GM12878 (cell line): ENCODE data around the gene IFT122. TPM values are rescaled to one million over a fixed set of nuclear protein-coding genes. Genes with fewer than 3 reads are reported as not detected.

ENCODE experiments used
- ATAC-seq: fragments of 200-7000 bp; cut with Tn5 transposase; 3 replicates; pipeline ENCODE4 v1.9.1; 2020; ENCODE audit warnings: mild to moderate bottlenecking, moderate library complexity
- BruUV-seq: library from RNA; stranded (reverse); fragments of 400-500 nt; replicated peaks from 2 replicates; lab custom pipeline; 2021; lab: Mats Ljungman, UMichigan
- CTCF ChIA-PET: fragments of 300-600 bp; sonication (Branson Sonifier 250); formaldehyde crosslinking; extraction: SDS; loops from one replicate; lab custom pipeline; 2021; ENCODE audit warnings: inconsistent platforms; lab: Yijun Ruan, JAX
- POLR2A ChIA-PET: fragments of 350-600 bp; formaldehyde crosslinking; extraction: SDS; loops from one replicate; lab custom pipeline; 2021; ENCODE audit warnings: inconsistent platforms; lab: Charles Lee
- RAD21 ChIA-PET: fragments of 300-600 bp; sonication (Branson Sonifier 250); formaldehyde crosslinking; loops from one replicate; lab custom pipeline; 2023; ENCODE audit warnings: antibody characterized with exemption; ENCODE audit not compliant: unreplicated experiment; lab: Charles Lee
- SMC1A ChIA-PET: fragments of 300-600 bp; sonication (Branson Sonifier 250); formaldehyde crosslinking; loops from one replicate; lab custom pipeline; 2023; ENCODE audit not compliant: unreplicated experiment, uncharacterized antibody; lab: Charles Lee
- DNase-seq: peaks from one replicate; pipeline ENCODE4 v3.0.0-alpha.2; 2011; ENCODE audit warnings: low read depth, low spot score
- FAIRE-seq: peaks from 3 replicates; lab custom pipeline; 2011; peaks lifted over from hg19 to GRCh38; lab: Jason Lieb, UNC
- H2AFZ ChIP-seq: 2 replicates; pipeline ENCODE4 v1.6.0; 2011; ENCODE audit warnings: low read depth, low read length, control low read depth; ENCODE audit not compliant: control insufficient read depth
- H3K27ac ChIP-seq: 2 replicates; pipeline ENCODE4 v1.5.1; 2011; ENCODE audit warnings: control low read depth; ENCODE audit not compliant: control insufficient read depth, insufficient read depth
- H3K27me3 ChIP-seq, 2 experiments: replicated peaks in 1 of 2; 2 replicates each; pipeline versions ENCODE4 v1.6.0 to v1.6.1; 2011; ENCODE audit warnings: low read length in 1 of 2; ENCODE audit not compliant: control insufficient read depth in 2 of 2, insufficient read depth in 2 of 2
- H3K36me3 ChIP-seq, 2 experiments: 2 replicates each; pipeline ENCODE4 v1.5.1; 2011; ENCODE audit warnings: low read length in 1 of 2; ENCODE audit not compliant: control insufficient read depth in 2 of 2, insufficient read depth in 2 of 2
- H3K4me1 ChIP-seq: 2 replicates; pipeline ENCODE4 v1.6.1; 2011; ENCODE audit warnings: mild to moderate bottlenecking, low read length, moderate library complexity, mixed read lengths; ENCODE audit not compliant: control insufficient read depth, insufficient read depth
- H3K4me2 ChIP-seq: 2 replicates; pipeline ENCODE4 v1.6.0; 2011; ENCODE audit warnings: control low read depth; ENCODE audit not compliant: control insufficient read depth, insufficient read depth
- H3K4me3 ChIP-seq: fragments of 200-600 bp; sonication (generic); 2 replicates; pipeline ENCODE4 v1.5.1; 2016
- H3K79me2 ChIP-seq: 2 replicates; pipeline ENCODE4 v1.6.0; 2011; ENCODE audit warnings: low read length; ENCODE audit not compliant: control insufficient read depth, insufficient read depth
- H3K9ac ChIP-seq: 2 replicates; pipeline ENCODE4 v1.8.0; 2011; ENCODE audit warnings: low read length, control low read depth, mixed read lengths; ENCODE audit not compliant: control insufficient read depth, insufficient read depth
- H3K9me3 ChIP-seq: replicated peaks from 3 replicates; pipeline ENCODE4 v1.5.1; 2011; ENCODE audit warnings: mild to moderate bottlenecking, low read length; ENCODE audit not compliant: control insufficient read depth, insufficient read depth
- H4K20me1 ChIP-seq: 2 replicates; pipeline ENCODE4 v1.6.0; 2011; ENCODE audit not compliant: control insufficient read depth, insufficient read depth
- CBX3 ChIP-seq: fragments of 200-600 bp; sonication (generic); IDR thresholded peaks from 2 replicates; pipeline ENCODE4 v1.6.1; 2016; ENCODE audit warnings: low read depth, borderline replicate concordance
- CHD1 ChIP-seq: IDR thresholded peaks from 2 replicates; pipeline ENCODE4 v1.6.1; 2012; ENCODE audit warnings: low read depth, low read length, improper control_type of control experiment
- CHD4 ChIP-seq: fragments of 200-600 bp; sonication (generic); IDR thresholded peaks from 2 replicates; pipeline ENCODE4 v1.6.1; 2016; ENCODE audit warnings: mild to moderate bottlenecking
- CREM ChIP-seq: IDR thresholded peaks from 2 replicates; pipeline ENCODE4 v1.6.1; 2014; ENCODE audit warnings: antibody characterized with exemption, low read depth
- HCFC1 ChIP-seq: fragments of 150-350 bp; IDR thresholded peaks from 2 replicates; pipeline ENCODE4 v1.6.1; 2014; ENCODE audit warnings: low read length
- HDAC6 ChIP-seq: fragments of 200-600 bp; sonication (generic); IDR thresholded peaks from one replicate; pipeline ENCODE4 v1.8.0; 2017; ENCODE audit warnings: antibody characterized with exemption; ENCODE audit not compliant: unreplicated experiment
- IRF4 ChIP-seq: IDR thresholded peaks from 2 replicates; pipeline ENCODE4 v1.6.1; 2011; ENCODE audit warnings: low read depth, low read length
- MTA3 ChIP-seq: IDR thresholded peaks from 2 replicates; pipeline ENCODE4 v1.6.1; 2012; ENCODE audit warnings: low read length, inconsistent platforms, borderline replicate concordance
- NRF1 ChIP-seq: conservative IDR thresholded peaks from 2 replicates; pipeline ENCODE4 v1.6.1; 2011; ENCODE audit warnings: mild to moderate bottlenecking, low read depth, low read length, improper control_type of control experiment
- POU2F2 ChIP-seq: IDR thresholded peaks from 3 replicates; pipeline ENCODE4 v1.6.1; 2011; ENCODE audit warnings: low read depth, mild to moderate bottlenecking, low read length, borderline replicate concordance
- RBBP5 ChIP-seq: fragments of 200-600 bp; sonication (generic); conservative IDR thresholded peaks from 2 replicates; pipeline ENCODE4 v1.6.1; 2016
- STAT1 ChIP-seq: fragments of 450-650 bp; conservative IDR thresholded peaks from 2 replicates; pipeline ENCODE4 v1.6.1; 2014; ENCODE audit warnings: antibody characterized with exemption, mild to moderate bottlenecking
- ZSCAN29 ChIP-seq: fragments of 450-650 bp; IDR thresholded peaks from 2 replicates; pipeline ENCODE4 v1.6.1; 2017; ENCODE audit warnings: mild to moderate bottlenecking, moderate library complexity
- WGBS: methylation state at CpG from one replicate; pipeline ENCODE4 v1.1.6; 2016; ENCODE audit warnings: low lambda C conversion rate; ENCODE audit not compliant: insufficient replicate concordance, insufficient coverage; ENCODE audit errors: missing lambda C conversion rate; 5-methylcytosine and 5-hydroxymethylcytosine counted together
- in situ Hi-C: fragments of 300-500 bp; cut with MboI; formaldehyde crosslinking; loops from 9 replicates; pipeline ENCODE4 v1.14.3; 2018; ENCODE audit warnings: mixed read lengths
- intact Hi-C: fragments of 100-400 bp; cut with micrococcal nuclease; formaldehyde crosslinking; loops from one replicate; pipeline ENCODE4 v1.14.2; 2022; ENCODE audit not compliant: unreplicated experiment
- polyA plus RNA-seq, 11 experiments: library from polyadenylated mRNA; depleted of rRNA in 4 of 11; unstranded in 6 of 11; stranded (reverse) in 5 of 11; fragments of >200 nt; fragmentation: Nextera tagmentation in 4 of 11; fragmentation: Illumina TruSeq in 1 of 11; extraction: Ambion mirVana in 4 of 11; extraction: Trizol in 1 of 11; gene quantifications; 1 replicate in 1 of 11; 2 replicates in 10 of 11; pipeline versions ENCODE4 v1.2.1 to v1.2.3, GENCODE V29; 2011 to 2016; ENCODE audit warnings: inconsistent platforms in 2 of 11, missing spikeins in 2 of 11, low read depth in 1 of 11
- total RNA-seq, 4 experiments: library from RNA; depleted of rRNA in 3 of 4; stranded (reverse); fragments of >200 nt in 3 of 4; fragmentation: Illumina TruSeq in 1 of 4; extraction: Trizol in 1 of 4; gene quantifications; 2 replicates each; pipeline versions ENCODE4 v1.2.1 to v1.2.3, GENCODE V29; 2013 to 2021
- TF ChIP-seq, protein P1 (sequence below): fragments of 450-650 bp; formaldehyde crosslinking; IDR thresholded peaks from 2 replicates; pipeline ENCODE4 v1.5.0; 2022; ENCODE audit warnings: mild to moderate bottlenecking, missing genetic modification characterization
- TF ChIP-seq, protein P2 (sequence below): fragments of 450-650 bp; IDR thresholded peaks from 2 replicates; pipeline ENCODE4 v1.6.1; 2017; ENCODE audit warnings: mild to moderate bottlenecking, moderate library complexity
- TF ChIP-seq, protein P3 (sequence below): IDR thresholded peaks from 2 replicates; pipeline ENCODE4 v1.6.1; 2012; ENCODE audit warnings: mild to moderate bottlenecking, low read depth, low read length

IFT122 gene
- total and polyA plus RNA-seq, 10 of the 15 experiments (the other 5 are each of a cell fraction or from before 2014, with no cell fraction given), result 1.8 to 19.2 (median 8.4) TPM

GRCh38 chr3:129530251-129530791 is 90.3 kb downstream of the IFT122 start:
- H3K4me2 ChIP-seq, result no peak overlapping the region
- H3K79me2 ChIP-seq, result no peaks in the 10 kb centered on the region
- BruUV-seq, result no TSS peak
- no peak overlapping the region for H3K4me3 ChIP-seq
- H3K36me3 ChIP-seq, result no peaks in the 10 kb centered on the region
- ATAC-seq (no peak), FAIRE-seq (no peak), DNase-seq (no peak)
- no peaks in the 10 kb centered on the region for H3K27me3 ChIP-seq
- WGBS, result 35% methylated on average over 4 of the region's 6 CpGs
- H2AFZ ChIP-seq, result no peak overlapping the region
- no peaks in the 10 kb centered on the region for H3K9me3 ChIP-seq
- ChIA-PET POLR2A (interaction anchor here (0.8 kb wide), 1 partner anchor 11 kb away, joined by 4 read pairs; no protein-coding TSS in a partner anchor), RAD21 (no interaction called here), SMC1A (no interaction called here), CTCF (no interaction called here)
- no peak overlapping the region for H3K9ac ChIP-seq
- intact Hi-C loops, result no loop called here
- H3K27ac ChIP-seq, result no peak overlapping the region
- H3K4me1 ChIP-seq, result peaks cover 12% of the 10 kb centered on the region
- no peaks in the 10 kb centered on the region for H4K20me1 ChIP-seq
- in situ Hi-C loops, result no loop called here
- no peak for TF ChIP-seq CHD4
- TF ChIP-seq NRF1, result no peak
- TF ChIP-seq POU2F2, result no peak
- TF ChIP-seq CREM, result no peak
- TF ChIP-seq RBBP5, result no peak
- no peak for TF ChIP-seq MTA3
- no peak for TF ChIP-seq IRF4
- TF ChIP-seq, protein P1, sequence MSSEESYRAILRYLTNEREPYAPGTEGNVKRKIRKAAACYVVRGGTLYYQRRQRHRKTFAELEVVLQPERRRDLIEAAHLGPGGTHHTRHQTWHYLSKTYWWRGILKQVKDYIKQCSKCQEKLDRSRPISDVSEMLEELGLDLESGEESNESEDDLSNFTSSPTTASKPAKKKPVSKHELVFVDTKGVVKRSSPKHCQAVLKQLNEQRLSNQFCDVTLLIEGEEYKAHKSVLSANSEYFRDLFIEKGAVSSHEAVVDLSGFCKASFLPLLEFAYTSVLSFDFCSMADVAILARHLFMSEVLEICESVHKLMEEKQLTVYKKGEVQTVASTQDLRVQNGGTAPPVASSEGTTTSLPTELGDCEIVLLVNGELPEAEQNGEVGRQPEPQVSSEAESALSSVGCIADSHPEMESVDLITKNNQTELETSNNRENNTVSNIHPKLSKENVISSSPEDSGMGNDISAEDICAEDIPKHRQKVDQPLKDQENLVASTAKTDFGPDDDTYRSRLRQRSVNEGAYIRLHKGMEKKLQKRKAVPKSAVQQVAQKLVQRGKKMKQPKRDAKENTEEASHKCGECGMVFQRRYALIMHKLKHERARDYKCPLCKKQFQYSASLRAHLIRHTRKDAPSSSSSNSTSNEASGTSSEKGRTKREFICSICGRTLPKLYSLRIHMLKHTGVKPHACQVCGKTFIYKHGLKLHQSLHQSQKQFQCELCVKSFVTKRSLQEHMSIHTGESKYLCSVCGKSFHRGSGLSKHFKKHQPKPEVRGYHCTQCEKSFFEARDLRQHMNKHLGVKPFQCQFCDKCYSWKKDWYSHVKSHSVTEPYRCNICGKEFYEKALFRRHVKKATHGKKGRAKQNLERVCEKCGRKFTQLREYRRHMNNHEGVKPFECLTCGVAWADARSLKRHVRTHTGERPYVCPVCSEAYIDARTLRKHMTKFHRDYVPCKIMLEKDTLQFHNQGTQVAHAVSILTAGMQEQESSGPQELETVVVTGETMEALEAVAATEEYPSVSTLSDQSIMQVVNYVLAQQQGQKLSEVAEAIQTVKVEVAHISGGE, result no peak
- no peak for TF ChIP-seq HCFC1
- no peak for TF ChIP-seq HDAC6
- TF ChIP-seq STAT1, result no peak
- TF ChIP-seq, protein P2, sequence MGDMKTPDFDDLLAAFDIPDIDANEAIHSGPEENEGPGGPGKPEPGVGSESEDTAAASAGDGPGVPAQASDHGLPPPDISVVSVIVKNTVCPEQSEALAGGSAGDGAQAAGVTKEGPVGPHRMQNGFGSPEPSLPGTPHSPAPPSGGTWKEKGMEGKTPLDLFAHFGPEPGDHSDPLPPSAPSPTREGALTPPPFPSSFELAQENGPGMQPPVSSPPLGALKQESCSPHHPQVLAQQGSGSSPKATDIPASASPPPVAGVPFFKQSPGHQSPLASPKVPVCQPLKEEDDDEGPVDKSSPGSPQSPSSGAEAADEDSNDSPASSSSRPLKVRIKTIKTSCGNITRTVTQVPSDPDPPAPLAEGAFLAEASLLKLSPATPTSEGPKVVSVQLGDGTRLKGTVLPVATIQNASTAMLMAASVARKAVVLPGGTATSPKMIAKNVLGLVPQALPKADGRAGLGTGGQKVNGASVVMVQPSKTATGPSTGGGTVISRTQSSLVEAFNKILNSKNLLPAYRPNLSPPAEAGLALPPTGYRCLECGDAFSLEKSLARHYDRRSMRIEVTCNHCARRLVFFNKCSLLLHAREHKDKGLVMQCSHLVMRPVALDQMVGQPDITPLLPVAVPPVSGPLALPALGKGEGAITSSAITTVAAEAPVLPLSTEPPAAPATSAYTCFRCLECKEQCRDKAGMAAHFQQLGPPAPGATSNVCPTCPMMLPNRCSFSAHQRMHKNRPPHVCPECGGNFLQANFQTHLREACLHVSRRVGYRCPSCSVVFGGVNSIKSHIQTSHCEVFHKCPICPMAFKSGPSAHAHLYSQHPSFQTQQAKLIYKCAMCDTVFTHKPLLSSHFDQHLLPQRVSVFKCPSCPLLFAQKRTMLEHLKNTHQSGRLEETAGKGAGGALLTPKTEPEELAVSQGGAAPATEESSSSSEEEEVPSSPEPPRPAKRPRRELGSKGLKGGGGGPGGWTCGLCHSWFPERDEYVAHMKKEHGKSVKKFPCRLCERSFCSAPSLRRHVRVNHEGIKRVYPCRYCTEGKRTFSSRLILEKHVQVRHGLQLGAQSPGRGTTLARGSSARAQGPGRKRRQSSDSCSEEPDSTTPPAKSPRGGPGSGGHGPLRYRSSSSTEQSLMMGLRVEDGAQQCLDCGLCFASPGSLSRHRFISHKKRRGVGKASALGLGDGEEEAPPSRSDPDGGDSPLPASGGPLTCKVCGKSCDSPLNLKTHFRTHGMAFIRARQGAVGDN, result no peak
- TF ChIP-seq CBX3, result no peak
- TF ChIP-seq ZSCAN29, result no peak
- TF ChIP-seq CHD1, result no peak
- TF ChIP-seq, protein P3, sequence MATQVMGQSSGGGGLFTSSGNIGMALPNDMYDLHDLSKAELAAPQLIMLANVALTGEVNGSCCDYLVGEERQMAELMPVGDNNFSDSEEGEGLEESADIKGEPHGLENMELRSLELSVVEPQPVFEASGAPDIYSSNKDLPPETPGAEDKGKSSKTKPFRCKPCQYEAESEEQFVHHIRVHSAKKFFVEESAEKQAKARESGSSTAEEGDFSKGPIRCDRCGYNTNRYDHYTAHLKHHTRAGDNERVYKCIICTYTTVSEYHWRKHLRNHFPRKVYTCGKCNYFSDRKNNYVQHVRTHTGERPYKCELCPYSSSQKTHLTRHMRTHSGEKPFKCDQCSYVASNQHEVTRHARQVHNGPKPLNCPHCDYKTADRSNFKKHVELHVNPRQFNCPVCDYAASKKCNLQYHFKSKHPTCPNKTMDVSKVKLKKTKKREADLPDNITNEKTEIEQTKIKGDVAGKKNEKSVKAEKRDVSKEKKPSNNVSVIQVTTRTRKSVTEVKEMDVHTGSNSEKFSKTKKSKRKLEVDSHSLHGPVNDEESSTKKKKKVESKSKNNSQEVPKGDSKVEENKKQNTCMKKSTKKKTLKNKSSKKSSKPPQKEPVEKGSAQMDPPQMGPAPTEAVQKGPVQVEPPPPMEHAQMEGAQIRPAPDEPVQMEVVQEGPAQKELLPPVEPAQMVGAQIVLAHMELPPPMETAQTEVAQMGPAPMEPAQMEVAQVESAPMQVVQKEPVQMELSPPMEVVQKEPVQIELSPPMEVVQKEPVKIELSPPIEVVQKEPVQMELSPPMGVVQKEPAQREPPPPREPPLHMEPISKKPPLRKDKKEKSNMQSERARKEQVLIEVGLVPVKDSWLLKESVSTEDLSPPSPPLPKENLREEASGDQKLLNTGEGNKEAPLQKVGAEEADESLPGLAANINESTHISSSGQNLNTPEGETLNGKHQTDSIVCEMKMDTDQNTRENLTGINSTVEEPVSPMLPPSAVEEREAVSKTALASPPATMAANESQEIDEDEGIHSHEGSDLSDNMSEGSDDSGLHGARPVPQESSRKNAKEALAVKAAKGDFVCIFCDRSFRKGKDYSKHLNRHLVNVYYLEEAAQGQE, result no peak
